Measurements from ENCODE around the gene MSANTD1.

DNA sequence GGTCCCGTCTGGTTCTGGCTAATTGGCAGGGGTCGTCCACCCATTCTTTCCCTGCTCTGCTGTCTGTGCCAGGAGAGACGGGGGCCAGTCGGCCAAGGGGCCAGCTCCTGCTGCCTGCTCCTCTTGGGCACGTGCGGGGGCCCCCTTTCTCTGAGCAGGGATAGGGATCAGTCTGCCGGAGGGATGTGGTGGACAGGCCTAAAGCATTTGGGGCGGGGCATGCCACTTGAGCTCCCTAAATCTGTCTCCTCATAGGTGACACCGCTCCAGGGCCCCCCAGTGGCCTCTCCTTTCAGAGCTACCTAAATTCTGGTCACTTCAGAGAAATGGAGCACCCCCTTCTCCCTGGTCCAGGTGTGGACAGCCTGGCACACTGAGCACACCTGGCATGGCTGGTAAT is 4.2 kb upstream of the MSANTD1 start:
- TF ChIP-seq RAD21 (IDR thresholded peaks at IDR 0.05; ENCODE audit: low read length) (no peak), GABPA (IDR thresholded peaks at IDR 0.05; ENCODE audit: low read depth) (no peak), GATA2 (CRISPR knock-in tag; IDR thresholded peaks at IDR 0.05) (no peak), EP300 (IDR thresholded peaks at IDR 0.05; ENCODE audit: borderline replicate concordance in 1 of 2, low read depth in 1 of 2, low read length in 1 of 2) (no peak), POLR2AphosphoS5 (IDR thresholded peaks at IDR 0.05; ENCODE audit: low read depth, low read length) (no peak), FOXM1 (IDR thresholded peaks at IDR 0.05; ENCODE audit: low read depth) (no peak), JUND (IDR thresholded peaks at IDR 0.05) (no peak), EZH2phosphoT487 (IDR thresholded peaks at IDR 0.05; ENCODE audit: borderline replicate concordance, low read depth) (no peak)
- TF ChIP-seq, protein P1, sequence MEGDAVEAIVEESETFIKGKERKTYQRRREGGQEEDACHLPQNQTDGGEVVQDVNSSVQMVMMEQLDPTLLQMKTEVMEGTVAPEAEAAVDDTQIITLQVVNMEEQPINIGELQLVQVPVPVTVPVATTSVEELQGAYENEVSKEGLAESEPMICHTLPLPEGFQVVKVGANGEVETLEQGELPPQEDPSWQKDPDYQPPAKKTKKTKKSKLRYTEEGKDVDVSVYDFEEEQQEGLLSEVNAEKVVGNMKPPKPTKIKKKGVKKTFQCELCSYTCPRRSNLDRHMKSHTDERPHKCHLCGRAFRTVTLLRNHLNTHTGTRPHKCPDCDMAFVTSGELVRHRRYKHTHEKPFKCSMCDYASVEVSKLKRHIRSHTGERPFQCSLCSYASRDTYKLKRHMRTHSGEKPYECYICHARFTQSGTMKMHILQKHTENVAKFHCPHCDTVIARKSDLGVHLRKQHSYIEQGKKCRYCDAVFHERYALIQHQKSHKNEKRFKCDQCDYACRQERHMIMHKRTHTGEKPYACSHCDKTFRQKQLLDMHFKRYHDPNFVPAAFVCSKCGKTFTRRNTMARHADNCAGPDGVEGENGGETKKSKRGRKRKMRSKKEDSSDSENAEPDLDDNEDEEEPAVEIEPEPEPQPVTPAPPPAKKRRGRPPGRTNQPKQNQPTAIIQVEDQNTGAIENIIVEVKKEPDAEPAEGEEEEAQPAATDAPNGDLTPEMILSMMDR (IDR thresholded peaks at IDR 0.05), result no peak
- TF ChIP-seq, protein P2, sequence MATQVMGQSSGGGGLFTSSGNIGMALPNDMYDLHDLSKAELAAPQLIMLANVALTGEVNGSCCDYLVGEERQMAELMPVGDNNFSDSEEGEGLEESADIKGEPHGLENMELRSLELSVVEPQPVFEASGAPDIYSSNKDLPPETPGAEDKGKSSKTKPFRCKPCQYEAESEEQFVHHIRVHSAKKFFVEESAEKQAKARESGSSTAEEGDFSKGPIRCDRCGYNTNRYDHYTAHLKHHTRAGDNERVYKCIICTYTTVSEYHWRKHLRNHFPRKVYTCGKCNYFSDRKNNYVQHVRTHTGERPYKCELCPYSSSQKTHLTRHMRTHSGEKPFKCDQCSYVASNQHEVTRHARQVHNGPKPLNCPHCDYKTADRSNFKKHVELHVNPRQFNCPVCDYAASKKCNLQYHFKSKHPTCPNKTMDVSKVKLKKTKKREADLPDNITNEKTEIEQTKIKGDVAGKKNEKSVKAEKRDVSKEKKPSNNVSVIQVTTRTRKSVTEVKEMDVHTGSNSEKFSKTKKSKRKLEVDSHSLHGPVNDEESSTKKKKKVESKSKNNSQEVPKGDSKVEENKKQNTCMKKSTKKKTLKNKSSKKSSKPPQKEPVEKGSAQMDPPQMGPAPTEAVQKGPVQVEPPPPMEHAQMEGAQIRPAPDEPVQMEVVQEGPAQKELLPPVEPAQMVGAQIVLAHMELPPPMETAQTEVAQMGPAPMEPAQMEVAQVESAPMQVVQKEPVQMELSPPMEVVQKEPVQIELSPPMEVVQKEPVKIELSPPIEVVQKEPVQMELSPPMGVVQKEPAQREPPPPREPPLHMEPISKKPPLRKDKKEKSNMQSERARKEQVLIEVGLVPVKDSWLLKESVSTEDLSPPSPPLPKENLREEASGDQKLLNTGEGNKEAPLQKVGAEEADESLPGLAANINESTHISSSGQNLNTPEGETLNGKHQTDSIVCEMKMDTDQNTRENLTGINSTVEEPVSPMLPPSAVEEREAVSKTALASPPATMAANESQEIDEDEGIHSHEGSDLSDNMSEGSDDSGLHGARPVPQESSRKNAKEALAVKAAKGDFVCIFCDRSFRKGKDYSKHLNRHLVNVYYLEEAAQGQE (IDR thresholded peaks at IDR 0.05; ENCODE audit: low read depth, low read length), result no peak
- TF ChIP-seq, protein P3, sequence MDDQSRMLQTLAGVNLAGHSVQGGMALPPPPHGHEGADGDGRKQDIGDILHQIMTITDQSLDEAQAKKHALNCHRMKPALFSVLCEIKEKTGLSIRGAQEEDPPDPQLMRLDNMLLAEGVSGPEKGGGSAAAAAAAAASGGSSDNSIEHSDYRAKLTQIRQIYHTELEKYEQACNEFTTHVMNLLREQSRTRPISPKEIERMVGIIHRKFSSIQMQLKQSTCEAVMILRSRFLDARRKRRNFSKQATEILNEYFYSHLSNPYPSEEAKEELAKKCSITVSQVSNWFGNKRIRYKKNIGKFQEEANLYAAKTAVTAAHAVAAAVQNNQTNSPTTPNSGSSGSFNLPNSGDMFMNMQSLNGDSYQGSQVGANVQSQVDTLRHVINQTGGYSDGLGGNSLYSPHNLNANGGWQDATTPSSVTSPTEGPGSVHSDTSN (IDR thresholded peaks at IDR 0.05), result no peak
- TF ChIP-seq, protein P4, sequence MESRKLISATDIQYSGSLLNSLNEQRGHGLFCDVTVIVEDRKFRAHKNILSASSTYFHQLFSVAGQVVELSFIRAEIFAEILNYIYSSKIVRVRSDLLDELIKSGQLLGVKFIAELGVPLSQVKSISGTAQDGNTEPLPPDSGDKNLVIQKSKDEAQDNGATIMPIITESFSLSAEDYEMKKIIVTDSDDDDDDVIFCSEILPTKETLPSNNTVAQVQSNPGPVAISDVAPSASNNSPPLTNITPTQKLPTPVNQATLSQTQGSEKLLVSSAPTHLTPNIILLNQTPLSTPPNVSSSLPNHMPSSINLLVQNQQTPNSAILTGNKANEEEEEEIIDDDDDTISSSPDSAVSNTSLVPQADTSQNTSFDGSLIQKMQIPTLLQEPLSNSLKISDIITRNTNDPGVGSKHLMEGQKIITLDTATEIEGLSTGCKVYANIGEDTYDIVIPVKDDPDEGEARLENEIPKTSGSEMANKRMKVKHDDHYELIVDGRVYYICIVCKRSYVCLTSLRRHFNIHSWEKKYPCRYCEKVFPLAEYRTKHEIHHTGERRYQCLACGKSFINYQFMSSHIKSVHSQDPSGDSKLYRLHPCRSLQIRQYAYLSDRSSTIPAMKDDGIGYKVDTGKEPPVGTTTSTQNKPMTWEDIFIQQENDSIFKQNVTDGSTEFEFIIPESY (IDR thresholded peaks at IDR 0.05; ENCODE audit: borderline replicate concordance, low read depth), result no peak
- TF ChIP-seq, protein P5, sequence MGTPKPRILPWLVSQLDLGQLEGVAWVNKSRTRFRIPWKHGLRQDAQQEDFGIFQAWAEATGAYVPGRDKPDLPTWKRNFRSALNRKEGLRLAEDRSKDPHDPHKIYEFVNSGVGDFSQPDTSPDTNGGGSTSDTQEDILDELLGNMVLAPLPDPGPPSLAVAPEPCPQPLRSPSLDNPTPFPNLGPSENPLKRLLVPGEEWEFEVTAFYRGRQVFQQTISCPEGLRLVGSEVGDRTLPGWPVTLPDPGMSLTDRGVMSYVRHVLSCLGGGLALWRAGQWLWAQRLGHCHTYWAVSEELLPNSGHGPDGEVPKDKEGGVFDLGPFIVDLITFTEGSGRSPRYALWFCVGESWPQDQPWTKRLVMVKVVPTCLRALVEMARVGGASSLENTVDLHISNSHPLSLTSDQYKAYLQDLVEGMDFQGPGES (IDR thresholded peaks at IDR 0.05; ENCODE audit: low read depth, low read length), result no peak
